Ramos (cell line): ENCODE data around the gene CRHR1.

ENCODE experiments used
- in situ Hi-C: fragments of 300-500 bp; cut with MboI; formaldehyde crosslinking; loops from one replicate; pipeline ENCODE4 v1.14.3; 2022; ENCODE audit warnings: low sequenced_read_pairs; ENCODE audit not compliant: unreplicated experiment

The CRHR1 gene

DNA sequence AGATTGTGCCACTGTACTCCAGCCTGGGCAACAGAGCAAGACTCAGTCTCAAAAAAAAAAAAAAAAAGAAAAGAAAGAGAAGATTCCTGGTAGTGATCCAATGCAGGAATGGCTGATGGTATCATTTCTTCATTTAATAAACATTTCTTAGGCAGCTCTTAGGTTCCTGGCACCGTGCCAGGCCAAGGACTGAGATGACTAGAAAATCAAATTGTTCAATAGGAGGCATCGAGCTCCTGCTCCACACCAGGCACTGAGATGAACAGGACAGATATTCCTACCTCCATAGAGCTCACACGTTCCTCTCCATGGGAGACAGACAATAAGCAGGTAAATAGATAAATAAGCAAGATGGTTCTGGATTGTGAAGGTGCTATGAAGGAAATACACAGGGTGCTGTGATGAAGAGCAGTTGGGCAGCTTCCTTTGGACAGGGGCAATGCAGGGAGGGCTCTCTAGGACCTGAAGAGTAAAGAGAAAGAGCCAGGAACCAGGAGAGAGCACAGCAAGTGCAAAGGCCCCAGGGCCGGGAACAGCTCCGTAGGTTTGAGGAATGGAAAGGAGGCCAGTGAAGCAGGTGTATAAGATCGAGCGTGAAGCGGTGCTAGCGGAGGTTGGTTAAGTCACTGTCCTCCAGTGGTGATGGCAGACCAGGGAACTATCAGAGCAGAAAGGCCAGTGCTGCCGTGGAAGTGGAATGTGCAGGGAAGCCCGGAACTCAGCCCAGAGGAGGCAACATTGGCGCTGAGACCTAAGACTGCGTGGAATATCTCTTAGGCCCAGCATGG, 26.5 kb upstream of the CRHR1 start:
- in situ Hi-C loops, result no loop called here

DNA sequence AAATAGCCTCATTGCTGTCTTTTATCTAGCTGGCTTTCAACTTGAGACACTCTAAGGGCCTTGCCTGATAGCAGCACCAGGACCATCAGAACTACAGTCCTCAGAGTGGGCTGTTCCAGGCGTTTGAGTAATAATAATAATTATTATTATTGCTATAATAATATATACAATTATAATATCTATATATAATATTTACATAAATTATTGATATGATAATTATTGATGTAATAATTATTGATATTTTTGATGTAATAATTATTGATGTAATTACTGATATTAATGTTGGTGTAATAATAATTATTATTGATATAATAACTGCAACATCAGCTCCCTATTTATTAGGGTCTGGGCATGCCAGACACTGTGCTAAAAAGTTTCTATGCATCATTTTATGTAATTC, 25.6 kb upstream of the CRHR1 start:
- in situ Hi-C loops, result no loop called here

DNA sequence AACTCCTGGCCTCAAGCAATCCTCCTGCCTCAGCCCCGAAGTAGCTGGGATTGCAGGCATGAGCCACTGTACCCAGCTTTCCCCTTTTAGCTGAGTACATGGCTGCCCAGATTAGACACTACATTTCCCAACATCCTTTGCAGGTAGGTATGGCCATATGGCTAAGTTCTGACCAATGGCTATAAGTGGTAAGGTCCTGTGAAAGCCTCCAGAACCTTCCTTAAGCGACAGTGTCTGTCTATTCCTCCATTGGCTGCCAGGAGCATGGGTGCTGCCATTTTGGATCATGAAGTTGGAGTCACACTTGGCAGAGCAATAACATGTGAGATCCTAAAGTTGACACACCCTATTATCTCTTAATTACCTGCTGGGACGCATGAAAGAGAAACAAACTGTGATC, 24.4 kb upstream of the CRHR1 start:
- in situ Hi-C loops, result no loop called here

DNA sequence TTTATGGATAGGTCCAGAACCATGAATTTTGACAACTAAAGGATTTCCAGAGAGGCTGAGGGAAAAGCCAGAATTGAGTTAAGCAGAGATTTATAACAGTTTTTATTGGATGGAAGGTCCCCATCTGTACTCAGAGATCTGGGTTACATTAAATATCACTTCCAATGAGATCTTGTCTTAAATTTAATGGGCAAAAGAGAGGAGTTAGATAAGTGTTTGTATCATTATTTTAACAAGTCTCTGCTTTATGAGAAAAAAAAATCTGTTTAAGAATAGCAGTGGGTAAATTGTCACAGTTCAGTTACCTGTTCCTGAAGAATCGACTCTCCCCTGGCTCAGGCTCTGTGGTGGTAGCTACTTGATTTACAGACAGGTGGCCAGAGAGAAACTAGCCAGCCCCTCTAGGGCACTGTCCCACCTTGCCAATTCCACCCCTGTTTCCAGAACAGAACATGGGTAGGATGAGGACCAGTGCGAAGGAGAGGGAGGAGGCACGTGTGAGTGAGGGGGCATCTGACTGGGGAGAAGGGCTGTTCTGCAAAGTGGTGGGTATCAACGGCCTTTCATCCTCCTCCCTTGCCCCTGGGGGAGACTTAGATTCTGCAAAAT, 22.1 kb upstream of the CRHR1 start:
- in situ Hi-C loops, result no loop called here

DNA sequence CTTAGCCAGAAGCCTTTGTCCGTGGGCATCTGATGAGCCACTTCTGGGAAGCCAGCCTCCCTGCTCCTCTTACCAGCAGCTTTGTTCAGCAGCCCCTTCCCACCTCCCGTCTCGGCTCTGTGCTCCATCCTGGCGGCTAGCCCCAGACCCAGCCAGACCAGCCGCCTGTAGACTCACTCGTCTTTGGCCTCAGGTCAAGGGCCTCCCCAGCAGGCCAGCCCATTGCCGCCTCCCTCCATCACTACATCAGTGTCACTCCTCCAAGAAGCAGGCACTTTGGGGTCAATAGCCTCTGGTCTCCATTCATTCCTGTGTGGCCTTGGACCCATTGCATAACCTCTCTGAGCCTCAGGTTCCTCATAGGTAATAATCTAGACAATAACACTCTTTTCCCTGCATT, 20.9 kb upstream of the CRHR1 start:
- in situ Hi-C loops, result no loop called here

DNA sequence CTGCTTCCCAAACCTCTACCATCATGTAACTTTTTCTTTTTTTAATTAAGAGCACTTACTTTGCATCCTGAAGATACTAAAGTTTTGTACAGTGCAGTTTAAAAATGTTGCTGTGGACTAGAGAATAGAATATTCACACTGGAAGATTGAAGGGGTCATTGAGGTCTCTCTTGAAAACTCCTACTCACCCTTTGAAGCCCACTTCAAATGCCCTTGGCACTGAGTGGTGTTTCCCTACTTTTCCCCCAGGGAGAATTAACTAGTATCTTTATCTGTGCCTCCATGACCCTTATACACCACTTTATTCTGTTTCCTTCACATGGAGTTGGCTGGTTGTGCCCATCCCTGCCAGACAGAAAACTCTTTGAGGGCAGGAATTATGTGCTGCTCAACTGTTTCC, 19.6 kb upstream of the CRHR1 start:
- in situ Hi-C loops, result no loop called here

DNA sequence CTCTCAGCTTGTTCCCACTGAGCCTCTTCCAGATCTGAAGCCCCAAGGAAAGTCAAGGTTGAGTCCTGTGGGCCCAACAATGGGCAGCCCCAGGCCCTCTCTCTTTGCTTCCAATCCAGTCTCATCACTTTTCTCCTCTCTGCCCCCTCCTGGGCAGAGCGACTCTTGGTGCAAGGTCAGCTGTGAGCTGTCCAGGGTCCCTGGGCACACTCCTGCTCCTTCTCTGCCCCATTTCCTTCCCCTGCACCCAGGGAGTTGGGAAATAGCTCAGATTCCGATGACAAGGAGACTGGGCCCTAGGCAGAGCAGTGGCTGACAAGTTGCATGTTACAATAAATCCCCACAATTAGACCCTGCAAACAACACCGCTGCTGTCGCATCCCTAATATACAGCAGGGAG, 16.1 kb upstream of the CRHR1 start:
- in situ Hi-C loops, result no loop called here

DNA sequence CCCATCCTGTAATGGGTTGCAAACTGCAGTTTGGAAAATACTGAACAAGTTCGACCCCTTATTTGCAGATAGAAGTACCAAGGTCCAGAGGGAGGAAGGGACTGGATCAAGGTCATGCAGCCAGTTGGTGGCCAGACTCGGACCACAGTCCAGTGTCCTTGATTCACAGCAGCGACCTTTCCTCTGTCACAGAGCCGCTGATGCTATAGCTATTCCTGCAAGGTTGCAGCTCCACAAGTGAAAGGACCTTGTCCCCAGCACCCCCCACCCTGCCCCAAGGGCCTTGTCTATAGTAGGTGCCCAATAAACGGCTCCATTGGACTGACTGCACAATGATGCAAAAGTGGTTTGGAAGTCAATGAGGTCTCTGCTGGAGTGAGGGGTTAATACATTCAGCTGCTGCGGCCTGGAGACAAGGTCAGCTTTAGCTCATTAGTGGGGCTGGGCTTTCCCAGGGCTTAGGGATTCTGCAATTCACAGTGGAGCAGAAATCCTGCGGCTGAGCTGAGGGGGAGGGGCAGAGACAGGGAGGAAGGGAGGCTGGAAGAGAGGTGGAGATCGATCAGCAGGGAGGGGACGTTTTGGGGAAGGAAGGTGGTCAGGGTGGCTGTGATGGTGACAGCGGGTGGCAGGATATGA, 13.4 kb upstream of the CRHR1 start:
- in situ Hi-C loops, result no loop called here

DNA sequence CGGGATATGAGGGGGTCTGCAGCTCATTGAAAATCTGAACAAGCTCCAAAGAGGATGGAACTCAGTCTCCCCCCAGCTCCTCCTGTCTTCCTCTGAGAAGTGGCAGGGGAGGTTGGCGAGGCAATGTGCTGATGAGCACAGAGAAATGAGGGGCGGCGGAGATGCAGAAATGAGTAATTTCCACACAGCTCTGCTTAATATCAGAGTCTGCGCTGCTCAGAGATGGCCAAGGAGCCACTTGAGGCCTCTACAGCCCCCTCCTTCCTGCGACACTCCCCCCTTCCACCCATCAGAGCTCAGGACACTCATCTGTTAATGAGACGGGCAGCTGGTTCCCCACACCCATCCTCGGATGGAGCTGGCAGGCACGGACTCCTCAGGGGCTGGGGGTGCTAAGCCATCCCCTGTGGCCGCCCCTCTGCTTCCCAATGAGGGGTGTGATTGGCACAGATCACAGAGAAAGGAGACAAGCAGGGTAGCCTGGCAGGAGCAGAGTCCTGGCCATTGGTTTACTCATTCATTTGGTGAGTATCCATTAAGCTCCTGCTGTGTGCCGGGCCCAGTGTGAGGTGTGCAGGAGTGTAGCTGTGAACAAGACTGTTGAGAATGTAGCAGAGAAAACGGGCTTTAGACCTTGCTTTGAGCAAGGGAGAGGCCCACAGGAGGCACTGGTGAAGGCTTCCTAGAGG, 12.7 kb upstream of the CRHR1 start:
- in situ Hi-C loops, result no loop called here

DNA sequence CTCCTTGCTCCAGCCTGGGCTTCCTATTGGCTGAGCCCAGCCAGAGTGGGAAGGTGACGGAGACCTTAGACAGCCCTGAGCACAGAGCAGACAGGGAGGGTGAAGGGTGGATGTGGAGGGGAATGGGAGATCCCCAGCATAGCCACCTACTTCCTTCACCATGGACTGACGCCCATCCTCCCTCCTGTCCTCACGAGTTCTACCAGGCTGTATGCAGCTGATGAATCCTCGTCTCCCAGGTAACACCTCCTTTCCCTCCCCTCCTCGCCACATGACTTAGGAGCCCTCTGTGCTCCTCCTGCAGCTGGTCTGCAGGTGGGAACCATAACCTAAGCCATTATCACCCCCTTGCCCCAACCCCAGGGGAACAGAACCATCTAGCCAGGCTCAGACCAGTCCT, 9.0 kb upstream of the CRHR1 start:
- in situ Hi-C loops, result no loop called here

DNA sequence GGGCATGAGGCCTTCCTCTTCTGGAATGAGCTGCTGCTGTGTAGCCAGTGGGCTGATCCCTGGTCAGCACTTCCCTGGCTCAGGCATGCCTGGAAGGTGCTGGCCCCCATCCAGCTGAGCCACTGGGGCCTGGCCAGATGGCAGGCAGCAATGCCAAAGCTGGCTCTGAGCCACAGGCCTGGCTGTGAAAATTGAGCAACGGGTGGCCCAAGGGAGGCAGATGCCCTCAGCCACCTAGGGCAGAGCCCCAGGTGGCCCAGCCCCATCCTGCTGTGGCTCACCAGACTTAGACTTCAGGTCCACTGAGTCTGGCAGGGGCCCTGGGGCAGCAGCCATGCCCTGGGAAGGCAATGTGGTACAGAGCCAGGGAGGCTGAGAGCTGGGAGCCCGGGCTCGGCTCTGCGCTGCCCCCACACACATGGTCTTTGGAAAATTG, 8.5 kb upstream of the CRHR1 start:
- in situ Hi-C loops, result no loop called here

DNA sequence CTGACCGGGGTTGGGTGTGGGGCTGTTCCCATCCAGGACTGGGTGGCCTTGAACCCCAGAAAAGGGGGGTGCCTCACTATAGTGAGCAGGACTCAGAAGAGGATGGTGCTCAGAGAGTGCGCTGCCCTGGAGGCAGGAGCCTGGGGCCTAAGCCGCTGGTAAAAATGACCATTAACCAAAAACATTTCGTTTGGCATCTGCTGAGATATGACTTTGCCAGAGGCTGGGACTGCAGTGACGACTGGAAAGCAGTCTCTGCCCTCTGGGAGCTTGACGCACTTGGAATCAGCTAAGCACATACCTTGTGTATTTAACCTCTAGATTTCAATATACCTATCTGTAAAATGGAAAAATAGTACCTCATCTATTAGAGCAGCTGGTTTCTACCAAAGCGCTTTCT, 7.2 kb upstream of the CRHR1 start:
- in situ Hi-C loops, result no loop called here

DNA sequence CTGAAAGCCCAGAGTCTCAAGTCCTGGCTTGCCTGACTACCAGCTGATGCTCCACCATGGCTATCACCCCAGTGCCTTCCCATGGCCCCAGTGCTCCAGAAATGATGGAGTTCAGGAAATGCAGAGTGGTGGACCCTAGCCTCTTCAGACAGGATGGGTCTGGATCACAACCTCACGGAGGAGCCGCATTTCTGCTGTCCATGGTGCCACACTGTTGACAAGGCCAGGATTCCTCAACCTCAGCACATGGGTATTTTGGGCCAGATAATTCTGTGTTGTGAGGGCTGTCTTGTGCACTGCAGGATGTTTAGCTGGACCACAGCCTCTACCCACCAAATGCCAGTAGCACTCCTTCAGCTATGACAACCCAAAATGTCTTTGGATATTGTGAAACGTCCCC, 6.7 kb upstream of the CRHR1 start:
- in situ Hi-C loops, result no loop called here

DNA sequence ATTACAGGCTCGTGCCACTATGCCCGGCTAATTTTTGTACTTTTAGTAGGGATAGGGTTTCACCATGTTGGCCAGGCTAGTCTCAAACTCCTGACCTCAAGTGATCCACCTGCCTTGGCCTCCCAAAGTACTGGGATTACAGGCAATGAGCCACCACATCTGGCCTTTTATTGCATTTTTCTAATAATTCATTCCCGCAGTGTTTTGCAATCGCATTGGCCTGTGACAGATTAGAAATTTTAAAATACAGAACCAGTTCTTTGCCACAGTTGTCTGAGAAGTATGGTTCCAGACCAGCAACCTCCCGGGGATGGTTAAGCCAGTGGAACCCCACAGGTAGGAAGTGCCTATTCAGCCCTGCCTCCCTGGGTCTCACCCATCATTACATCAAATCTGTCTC, 3.2 kb upstream of the CRHR1 start:
- in situ Hi-C loops, result no loop called here

DNA sequence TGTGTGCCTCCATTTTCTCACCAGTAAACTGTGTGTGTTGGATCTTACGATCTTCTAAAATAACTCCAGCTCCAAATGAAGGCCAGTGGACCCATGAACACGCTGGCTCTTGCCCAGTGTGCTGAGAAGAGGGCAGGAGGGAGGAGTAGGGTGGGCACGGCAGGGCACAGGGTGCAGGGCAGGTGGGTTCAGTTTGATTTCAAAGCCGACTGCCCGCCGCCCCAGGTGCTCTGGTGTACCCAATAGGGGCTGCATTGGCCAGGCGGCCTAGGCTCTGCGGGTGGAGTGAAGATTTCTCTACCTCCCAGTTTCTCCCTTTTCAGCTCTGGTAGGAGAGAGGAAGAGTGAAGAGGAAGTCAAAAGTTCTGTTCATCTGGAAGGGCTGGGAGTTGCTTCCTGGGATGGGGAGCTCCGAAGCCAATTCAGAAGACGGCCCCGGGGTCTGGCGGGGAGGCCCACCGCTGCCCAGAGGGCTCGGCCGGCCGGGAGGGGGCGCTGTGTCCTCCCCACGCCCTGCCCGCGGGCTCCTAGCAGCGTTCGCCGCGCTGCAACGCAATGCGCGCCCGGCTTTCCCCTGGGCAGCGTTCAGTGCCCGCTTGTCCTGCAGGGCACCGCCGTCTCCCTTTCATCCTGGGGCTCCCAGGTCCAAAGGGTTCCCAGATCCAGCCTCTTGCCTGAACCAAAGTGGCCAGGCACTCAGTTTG, 1.1 kb upstream of the CRHR1 start:
- in situ Hi-C loops, result no loop called here

DNA sequence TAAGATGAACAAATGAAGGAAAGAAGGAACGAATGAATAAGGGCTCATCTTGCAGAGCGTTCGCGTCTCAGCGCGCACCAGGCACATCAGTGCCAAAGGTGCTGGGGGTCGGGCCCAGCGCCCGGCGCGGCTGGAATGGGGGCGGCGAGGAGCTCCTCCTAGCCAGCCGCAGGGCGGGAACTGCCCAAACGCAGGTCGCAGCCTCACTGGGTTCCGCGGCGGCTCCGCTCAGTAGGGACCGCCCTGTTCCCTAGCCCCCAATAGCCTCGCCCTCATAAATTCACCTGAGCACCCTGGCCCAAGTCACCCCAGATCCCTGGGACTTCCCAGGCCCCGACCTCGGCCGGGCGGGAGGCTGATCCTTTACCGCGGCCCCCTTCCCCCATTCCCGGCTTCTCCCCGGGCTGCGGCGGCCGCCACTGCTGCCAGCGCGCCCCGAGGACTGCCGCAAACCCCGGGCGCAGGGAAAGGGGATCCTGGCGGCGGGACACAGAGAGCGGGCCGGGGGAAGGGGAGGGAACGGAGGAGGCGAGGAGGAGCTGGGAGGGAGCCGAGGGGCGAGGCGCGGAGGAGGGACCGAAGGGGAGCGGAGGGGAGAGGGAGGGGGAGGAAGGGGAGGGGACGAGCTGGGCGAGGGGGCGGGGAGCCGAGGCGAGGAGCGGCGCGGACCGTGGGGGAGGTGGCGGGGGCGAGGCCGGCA, 377 bp upstream of the CRHR1 start:
- in situ Hi-C loops, result no loop called here

DNA sequence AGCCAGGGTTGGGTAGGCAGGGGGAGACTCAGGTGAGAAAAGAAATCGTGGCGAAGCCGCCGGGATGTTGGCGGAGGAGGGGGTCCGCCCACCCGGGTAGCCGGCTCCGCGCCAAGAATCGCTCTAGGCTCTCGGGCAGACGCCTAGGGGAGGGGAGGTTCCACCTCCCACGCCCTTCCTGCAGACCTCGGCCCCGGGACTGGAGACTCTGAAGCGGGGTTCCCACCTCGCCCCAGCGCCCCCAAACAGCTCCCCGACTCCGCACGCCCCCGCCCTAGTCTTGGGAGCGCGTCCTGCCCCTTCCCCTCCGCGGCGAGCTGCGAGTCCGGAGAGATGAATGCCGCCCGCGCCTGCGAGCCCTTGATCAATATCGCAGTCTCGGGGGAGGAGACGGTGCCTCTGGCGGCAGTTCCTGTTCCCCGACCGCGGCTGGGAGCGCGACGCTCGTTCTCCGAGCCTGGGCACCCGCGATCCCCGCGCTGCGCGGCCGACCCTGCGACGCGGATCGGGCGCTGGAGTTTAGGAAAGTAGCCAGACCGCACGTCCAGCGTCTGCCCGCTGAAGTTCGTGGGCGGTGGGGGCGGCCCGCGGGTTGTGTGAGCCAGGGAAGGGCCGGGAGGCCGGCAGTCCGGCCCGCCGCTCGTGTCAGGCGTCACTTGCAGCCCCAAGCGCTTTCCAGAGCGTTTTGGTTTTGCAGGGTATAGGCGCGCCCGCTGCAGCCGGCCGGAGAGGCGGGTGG, 790 bp downstream of the CRHR1 start:
- in situ Hi-C loops, result no loop called here

DNA sequence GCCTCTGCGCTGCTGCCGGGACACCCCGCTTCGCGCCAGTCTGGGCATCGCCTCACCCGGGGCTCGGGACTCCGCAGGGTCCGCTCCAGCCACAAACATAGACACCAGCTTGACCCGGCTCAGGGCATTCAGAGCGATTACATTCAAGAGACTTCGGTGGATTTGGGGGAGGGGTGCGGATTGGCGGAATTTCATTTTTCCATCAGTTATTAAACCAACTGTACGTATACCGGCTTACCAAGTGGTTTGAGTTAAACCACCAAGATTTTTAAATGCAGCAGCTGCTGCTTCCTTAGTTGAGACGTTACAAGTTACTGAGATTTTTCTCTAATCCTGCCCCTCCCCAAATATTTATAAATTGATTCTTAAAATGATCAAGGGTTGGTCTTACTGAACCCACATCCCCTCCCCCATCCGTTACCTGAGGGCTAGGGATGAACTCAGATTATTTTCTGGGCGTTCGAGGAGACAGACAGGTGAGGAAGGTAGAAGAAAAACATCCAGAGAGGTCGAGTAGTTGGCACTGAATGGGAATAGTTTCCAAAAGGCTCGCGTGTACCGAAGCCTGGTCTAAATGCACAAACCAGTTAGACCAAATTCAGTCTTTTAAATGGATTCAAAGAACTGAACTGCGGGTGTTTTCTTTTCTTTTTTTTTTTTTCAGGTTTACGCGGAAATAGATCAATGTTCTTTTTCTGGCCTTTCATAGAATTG, 1.5 kb downstream of the CRHR1 start:
- in situ Hi-C loops, result no loop called here

DNA sequence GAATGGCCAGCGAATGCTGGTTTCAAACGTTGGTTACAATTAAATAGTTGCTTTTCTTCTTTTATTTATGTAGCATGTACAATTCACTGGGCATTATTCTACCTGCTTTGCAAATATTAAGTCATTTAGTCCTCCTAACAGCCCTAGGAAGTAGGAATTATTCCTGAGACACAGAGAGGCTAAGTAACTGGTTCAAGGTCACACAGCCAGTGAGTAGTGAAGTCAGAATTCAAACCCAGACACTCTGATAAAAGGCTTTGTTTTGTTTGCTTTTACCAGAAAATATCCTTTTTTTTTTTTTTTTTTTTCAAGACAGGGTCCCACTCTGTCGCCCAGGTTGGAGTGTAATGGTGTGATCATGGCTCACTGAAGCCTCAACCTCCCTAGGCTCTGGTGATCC, 2.2 kb downstream of the CRHR1 start:
- in situ Hi-C loops, result no loop called here
